Prostate gland (tissue), 2 donors: ENCODE measurements around the gene TRIM24.

Source experiments
- POLR2A ChIP-seq: fragments of 450-650 bp; IDR thresholded peaks from one replicate; pipeline ENCODE4 v1.6.1; 2016; ENCODE audit warnings: antibody characterized with exemption, mild to moderate bottlenecking
- TF ChIP-seq, protein P1 (sequence below), 4 experiments: fragments of 200-600 bp in 2 of 4; fragments of 450-650 bp in 2 of 4; sonication (generic) in 2 of 4; IDR thresholded peaks; 1 replicate in 3 of 4; 2 replicates in 1 of 4; pipeline ENCODE4 v1.5.1; 2016 to 2019; ENCODE audit warnings: antibody characterized with exemption in 4 of 4, mild to moderate bottlenecking in 2 of 4, moderate library complexity in 2 of 4

- TF ChIP-seq, protein P1, sequence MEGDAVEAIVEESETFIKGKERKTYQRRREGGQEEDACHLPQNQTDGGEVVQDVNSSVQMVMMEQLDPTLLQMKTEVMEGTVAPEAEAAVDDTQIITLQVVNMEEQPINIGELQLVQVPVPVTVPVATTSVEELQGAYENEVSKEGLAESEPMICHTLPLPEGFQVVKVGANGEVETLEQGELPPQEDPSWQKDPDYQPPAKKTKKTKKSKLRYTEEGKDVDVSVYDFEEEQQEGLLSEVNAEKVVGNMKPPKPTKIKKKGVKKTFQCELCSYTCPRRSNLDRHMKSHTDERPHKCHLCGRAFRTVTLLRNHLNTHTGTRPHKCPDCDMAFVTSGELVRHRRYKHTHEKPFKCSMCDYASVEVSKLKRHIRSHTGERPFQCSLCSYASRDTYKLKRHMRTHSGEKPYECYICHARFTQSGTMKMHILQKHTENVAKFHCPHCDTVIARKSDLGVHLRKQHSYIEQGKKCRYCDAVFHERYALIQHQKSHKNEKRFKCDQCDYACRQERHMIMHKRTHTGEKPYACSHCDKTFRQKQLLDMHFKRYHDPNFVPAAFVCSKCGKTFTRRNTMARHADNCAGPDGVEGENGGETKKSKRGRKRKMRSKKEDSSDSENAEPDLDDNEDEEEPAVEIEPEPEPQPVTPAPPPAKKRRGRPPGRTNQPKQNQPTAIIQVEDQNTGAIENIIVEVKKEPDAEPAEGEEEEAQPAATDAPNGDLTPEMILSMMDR (IDR thresholded peaks at IDR 0.05), result no peak
- no peak for TF ChIP-seq POLR2A
Observed at GRCh38 chr7:138542183-138542582, 82.1 kb downstream of the TRIM24 start.
